G401.6 (cell line): ENCODE data around the gene FZR1.
"Not testable (repeated sequence)": the region's sequence is repeated elsewhere in the genome, so short reads cannot be mapped to it uniquely, and the experiment has no call there.

Experiments used
- FAIRE-seq: peaks from 2 replicates; lab custom pipeline; 2012; peaks lifted over from hg19 to GRCh38; lab: Jason Lieb, UNC

Gene FZR1

DNA sequence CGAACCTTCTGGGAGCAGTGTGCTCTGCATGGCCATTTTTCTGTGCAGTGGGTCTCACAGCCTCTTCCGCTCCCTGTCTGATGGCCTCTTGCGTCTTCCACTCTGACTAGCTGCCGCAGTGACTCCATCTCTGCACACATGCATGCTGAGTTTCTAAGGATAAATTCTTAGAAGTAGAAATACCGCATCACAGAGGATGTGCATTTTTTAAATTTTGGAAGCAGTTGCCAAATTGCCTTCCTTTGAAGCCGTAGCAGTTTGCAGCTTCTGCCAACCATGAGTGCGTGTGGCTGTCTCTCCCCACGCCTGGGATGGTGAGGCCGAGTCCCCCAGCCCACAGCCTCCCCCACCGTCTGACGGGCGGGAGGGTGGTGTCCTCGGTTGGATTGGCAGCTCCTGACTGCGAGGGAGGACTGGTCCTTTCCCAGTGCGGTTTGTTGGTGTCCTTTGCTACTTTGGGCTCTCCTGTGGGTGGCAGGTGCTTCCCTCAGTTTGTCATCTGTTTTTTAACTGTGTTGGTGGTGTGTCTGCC lies 9.8 kb downstream of the FZR1 start:
- FAIRE-seq, result no peak

DNA sequence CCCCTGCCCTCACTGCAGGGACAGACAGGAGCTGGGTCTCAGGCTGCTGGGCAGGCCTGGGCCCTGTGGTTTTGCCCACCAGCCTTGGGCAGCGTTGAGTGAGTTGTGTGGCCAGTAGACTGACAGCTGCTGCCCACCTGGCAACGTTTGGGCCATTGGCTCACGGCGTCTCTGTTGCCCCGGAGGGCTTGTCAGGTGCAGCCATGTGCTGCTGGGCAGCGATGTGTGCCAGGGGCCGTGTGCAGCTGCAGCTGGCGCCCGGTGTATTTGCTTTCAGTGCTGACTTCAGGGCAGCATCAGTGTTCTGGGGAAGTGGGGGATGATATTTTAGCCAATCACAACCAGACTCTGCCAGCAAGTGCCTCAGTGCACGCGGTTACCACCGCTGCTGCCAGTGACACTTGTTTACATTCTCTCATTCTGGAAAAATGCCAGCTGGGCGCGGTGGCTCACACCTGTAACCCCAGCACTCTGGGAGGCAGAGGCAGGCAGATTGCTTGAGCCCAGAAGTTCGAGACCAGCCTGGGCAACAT lies 10.6 kb downstream of the FZR1 start:
- no peak for FAIRE-seq

DNA sequence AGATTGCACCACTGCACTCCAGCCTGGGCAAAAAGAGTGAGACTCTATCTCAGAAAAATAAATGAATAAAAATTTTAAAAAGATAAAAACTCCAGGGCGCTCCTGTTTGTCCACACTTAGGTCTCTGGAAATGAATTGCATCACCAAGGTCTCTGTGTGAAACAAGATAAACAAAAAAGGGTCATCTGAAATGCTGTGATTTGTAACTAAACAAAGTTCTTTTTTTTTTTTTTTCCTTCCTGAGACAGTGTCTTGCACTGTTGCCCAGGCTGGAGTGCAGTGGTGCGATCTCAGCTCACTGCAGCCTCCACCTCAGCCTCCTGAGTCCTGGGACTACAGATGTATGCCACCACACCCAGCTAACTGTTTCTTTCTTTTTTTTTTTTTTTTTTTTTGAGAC lies 11.5 kb downstream of the FZR1 start:
- FAIRE-seq, result no peak

DNA sequence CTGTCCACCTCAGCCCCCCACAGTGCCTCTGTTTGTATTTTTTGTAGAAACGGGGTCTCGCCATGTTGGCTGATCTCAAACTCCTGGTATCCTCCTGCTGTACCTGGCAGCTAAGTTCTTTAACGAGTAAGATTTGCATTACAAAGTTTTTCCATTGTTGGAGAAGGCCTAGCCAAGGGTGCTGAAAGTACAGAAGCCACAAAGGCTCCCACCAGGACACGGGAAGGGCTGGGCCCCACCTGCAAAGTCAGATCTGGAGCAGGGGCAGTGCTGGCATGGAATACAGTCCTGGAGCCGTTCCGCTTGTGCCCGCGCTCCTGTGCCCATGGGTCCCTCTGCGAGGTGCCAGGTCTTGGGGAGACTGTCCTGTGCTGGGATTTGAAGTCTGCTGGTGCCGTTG lies 12.1 kb downstream of the FZR1 start:
- no peak for FAIRE-seq

DNA sequence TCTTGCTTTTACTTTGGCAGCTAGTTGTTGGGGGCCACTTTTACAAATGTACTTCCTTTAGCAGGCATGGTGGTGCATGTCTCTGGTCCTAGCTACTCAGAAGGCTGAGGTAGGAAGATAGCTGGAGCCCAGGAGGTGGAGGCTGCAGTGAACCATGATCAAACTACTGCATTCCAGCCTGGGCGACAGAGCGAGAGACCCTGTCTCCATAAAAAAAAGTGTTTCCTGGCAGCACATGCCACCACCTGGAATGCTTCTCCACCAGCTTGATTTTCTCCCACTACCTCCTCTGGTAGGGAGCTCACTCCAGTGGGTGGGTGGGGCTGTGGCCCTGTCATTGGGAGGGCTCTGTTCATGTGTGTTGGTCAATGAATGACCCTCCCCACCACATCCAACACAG lies 12.5 kb downstream of the FZR1 start:
- FAIRE-seq, result no peak

DNA sequence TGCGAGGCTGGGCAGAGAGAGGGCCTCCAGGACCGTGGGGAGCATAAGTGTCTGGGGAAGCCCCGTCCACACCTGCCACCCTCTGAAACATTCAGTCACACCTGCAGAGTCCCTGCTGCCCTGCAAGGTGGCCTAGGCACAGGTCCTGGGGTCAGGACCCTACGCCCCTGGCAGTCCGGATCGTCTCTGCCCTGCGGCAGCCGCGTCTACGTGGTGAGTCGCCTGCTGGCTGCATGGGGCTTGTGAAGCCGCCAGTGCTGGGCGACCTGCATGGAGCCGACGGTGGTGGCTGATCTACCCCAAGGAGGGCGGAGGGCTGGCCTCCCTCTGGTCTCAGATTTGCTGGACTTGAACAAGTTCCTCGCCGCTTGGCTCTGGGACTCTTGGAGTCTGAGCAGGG lies 13.0 kb downstream of the FZR1 start:
- FAIRE-seq, result no peak

DNA sequence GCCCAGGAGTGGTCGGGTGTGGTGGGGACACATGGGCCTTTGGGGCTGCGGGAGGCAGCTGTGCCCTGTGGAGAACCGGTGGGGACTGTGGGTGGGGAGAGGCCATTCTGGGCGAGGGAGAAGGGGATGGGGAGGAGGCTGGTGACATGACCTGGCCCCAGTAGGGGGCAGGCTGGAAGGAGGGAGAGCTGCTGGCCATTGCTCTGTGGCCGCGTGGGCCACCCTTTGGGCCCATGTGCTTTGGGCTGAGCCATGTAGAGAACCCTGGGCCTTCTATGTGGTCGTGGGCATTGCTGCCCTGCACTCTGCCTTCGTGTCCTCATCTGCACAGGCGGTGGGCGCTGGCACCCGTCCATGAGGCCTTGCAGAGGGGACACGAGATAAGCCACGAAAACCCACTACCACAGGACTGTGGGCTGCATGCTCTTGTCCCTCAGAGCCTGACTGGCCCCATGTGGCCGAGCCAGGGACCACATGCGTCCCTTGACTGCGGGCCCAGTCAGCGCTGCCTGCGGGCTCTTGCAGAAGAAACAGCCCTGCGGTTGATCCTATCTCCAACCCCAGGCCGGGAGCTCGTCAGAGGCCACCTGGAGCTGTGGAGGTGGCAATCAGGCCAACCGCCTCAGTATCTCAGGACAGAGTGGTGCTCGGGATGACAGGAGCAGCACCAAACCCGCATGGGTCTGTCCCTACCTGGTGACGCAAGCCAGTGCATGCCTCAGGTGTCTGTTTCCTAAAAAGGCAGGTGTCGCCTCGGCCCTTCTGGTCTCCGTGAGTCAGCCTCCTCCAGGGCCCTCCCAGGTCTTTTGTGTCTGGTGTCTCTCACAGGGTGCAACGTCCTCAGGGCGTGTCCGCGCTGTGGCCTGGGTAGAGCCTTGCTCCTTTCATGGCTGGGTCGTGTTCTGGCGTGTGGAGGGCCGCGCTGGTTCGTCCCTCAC lies 14.3 kb downstream of the FZR1 start:
- no peak for FAIRE-seq

DNA sequence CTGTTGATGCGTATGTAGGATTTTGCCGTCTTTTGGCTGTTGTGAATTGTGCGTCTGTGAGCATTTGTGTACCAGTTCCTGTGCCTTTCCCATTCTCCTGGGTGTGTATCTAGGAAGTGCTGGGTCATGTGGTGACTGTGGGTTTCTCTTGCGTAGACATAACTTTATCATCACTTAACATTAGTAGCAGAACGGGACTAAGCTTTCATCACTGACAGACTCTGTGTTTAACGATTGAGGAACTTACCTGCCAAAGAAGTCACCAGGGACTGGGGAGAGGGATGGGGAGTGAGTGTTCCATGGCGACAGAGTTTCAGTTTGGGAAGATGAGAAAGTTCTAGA lies 15.0 kb downstream of the FZR1 start:
- FAIRE-seq, result no peak

DNA sequence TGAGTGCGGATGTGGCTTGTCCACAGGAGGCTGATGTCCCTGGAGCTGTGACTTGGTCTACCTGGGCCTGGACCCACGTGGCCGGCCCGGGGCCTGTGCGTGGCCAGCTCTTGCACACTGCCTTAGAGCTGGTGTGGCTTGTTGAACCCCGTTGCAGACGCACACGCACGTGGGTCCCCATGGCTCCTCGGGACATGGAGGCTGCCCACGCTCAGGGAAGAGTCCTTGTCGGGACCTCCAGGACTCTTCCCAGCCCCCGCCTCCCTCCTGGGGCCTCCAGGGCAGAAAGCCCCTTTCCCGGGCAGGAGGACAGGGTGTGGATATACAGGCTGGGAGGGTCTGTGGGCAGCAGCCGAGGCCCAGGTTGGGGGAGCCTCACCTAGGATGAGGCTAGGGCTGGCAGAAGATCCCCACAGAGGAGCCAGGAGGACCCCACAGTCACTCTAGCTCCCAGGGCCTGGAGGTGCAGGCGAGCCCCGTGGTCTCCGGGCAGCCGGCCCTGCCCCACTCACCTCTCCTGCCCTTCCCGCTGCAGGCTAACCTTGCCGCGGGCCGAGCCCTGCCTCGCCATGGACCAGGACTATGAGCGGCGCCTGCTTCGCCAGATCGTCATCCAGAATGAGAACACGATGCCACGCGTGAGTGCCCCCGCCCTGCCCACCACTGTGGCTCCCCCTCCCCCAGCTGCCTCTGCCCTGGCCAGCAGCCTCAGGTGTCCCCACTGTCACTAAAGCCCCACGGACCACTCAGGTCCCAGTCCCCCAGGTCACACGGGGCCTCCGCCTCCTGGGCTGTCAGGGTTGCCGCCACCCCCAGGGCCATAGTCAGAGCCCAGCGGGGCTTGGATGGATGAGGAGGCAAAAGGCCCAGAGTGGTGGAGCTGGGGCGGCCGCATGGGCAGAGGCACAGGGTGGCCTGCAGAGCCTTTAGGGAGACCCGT lies 16.6 kb downstream of the FZR1 start:
- no peak for FAIRE-seq

DNA sequence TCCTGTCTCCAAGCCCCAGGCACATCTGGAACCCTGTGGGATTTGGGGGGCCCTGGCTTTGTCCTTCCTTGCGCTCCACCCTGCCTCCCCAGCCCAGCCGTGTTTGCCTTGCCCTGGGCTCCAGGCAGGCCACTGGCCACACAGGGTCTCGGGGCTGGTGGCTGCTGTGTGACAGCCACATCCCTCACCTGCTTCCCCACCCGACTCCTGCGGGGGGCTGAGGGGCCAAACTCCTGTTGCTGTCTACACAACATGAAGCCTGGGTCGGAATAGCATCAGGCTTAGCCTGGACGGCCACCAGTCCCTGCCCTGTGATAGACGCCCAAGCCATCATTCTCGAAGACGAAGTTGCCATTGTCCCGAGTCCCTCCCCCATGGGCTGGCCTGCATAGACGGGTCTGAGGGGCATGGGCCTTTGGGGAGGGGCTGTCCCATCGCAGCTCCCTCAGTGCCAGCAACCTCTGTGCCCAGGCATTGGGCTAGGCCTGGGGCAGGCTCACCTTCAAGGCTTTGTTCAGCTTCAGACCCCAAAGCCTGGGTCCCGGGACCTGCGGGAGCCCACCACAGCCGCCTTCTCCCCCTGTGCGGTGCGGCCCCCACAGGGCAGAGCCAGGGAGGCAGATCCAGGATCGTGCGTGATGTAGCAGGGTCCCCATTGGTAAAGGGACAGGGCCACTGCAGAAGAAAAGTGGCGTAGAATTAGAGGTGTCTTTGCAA lies 17.4 kb downstream of the FZR1 start:
- no peak for FAIRE-seq

DNA sequence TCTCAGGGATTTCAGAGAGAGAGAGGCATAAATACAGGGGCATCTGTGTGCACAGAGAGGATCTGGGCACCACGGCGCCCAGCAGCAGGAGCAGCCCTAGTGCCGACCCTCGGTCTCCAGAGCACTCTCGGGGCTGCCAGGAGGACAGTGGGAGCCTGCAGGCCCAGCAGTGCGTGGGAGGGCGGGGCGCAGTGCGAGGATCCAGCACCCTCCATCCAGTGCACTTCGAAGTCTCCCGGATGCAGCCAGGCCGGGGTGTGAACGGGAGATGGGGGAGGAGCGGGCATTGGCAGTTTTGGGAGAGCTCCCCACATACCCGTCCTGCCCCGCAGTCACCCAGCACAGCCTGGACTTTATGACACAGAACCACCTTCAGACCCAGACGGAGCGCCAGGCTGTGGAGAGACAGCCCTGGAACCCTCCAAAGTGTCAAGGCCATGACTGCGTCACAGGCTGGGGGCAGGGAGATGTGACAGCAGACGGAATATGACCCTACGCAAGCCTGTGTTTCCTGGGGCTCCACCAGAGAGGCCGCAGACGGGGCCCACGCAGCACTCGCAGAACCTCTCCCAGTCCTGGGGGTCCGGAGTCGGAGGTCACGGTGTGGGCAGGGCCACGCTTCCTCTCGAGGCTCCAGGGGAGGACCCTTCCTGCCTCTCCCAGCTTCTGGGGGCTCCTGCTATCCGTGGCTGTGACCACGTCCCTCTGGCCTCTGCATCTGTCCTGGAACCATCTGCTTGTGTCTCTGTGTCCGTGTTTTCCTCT lies 18.1 kb downstream of the FZR1 start:
- no peak for FAIRE-seq

DNA sequence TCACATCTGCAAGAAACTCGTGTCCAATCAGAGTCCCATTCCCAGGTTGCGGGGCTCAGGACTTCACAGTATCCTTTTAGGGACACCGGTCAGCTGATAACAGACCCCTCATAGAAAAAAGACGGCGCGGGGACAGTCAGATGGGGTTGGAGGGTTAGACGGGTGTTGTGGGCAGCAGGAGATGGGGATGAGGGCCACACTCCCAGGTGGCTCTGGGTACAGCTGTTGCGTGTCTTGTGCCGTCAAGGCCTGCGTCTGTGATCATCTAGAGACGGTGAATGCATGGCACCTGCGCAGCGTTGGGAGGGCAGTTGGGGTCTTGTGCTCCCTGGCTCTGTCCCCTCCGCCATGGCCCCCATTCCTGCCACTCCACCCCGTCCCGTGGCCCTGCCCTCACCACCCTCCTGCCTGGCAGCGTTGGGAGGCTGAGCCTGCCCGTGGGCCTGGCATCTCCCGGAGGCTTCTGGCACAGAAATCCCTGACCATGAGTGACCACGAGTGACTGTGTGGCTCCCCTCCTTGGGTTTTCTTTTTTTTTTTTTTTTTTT lies 18.9 kb downstream of the FZR1 start:
- FAIRE-seq, result no peak

DNA sequence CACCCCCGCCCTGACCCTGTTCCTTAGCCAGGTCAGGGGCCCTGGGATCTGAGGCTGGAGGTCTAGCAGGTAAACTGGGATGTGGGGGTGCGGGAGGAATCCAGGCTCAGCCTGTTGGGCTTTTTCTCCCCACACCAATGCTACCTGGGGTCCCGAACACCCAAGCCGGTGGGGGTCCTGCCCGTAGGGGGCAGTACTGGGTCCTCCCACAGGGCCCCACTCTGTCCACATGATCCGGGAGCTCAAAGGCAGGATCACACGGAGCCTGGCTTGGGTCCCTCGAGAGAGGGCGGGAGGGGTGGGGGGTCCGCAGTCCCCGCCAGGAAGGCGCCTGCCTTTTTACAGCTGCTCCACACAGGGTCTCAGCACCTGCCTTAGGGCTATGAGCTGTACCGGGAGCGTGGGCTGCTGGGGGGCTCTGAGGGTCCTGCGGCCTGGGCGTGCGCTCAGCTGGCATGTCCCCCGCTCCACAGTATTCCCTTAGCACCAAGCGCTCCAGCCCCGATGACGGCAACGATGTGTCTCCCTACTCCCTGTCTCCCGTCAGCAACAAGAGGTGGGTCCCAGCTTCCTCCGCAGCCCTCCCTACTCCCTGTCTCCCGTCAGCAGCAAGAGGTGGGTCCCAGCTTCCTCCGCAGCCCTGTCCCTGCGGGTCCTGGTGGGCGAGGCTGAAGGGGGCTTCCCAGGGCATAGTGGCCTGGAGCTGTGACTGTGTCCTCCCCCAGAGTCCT lies 20.6 kb downstream of the FZR1 start:
- FAIRE-seq, result no peak

DNA sequence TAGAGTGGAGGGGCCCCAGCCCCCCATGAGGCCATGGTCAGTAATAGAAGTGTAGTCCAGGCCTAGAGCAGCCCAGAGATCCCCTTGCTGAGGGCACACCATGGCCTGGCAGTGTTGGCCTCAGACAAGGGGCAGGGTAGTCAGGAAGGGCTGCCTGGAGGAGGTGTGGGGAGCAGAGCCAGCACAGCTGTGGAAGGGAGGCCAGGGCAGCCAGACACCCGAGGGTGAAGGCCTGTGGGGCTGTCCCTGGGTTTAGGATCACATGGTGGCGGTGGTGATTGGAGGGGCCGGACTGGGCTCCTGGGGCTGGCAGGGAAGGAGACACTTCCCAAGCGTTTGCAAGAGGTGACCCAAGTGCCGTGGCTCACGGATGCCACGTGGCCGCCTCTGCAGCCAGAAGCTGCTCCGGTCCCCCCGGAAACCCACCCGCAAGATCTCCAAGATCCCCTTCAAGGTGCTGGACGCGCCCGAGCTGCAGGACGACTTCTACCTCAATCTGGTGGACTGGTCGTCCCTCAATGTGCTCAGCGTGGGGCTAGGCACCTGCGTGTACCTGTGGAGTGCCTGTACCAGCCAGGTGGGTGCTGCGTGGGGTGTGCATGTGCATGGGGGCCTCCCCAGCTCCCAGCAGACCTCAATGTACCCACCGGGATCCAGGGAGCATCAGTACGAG lies 21.3 kb downstream of the FZR1 start:
- FAIRE-seq, result no peak

DNA sequence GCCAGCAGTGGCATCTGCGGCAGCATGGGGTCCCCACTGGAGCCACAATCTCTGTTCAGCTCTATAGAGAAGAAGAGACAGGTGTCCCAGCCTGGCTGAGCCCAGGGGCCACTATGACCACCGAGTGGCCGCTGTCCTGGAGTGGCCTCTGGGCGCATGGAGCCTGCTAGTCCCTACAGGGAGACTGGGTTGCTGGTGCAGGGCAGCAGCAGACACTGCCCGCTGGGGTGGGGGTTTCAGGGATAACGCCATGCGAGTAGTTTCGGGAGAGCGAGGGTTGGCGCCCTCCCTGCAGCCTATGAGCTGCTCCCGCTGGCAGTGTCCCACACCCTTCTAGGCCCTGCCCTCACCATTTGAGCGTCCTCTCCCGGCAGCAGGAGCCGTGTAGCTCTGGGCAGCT lies 22.0 kb downstream of the FZR1 start:
- no peak for FAIRE-seq

DNA sequence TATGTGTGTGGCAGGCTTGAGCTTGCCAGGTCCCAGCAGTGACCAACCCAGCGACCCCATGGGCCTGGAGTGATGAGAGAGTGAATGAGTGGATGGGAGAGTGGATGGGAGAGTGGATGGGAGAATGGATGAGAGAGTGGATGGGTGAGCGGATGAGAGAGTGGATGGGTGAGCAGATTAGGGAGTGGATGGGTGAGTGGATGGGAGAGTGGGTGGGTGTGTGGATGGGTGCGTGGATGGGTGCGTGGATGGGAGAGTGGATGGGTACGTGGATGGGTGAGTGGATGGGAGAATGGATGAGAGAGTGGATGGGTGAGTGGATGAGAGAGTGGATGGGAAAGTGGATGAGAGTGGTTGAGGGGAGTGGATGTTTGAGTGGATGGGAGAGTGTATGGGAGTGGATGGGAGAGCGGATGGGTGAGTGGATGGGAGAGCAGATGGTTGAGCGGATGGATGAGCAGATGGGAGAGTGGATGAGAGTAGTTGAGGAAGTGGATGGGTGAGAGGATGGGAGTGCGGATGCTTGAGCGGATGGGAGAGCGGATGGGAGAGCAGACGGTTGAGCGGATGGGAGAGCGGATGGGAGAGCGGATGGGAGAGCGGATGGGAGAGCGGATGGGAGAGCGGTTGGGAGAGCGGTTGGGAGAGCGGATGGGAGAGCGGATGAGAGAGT lies 22.6 kb downstream of the FZR1 start:
- no peak for FAIRE-seq

DNA sequence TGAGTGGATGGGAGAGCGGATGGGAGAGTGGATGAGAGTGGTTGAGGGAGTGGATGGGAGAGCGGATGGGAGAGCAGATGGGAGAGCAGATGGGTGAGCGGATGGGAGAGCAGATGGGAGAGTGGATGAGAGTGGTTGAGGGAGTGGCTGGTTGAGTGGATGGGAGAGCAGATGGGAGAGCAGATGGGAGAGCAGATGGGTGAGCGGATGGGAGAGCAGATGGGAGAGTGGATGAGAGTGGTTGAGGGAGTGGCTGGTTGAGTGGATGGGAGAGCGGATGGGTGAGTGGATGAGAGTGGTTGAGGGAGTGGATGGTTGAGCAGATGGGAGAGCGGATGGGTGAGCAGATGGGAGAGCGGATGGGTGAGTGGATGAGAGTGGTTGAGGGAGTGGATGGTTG lies 23.2 kb downstream of the FZR1 start:
- not testable (repeated sequence) for FAIRE-seq

DNA sequence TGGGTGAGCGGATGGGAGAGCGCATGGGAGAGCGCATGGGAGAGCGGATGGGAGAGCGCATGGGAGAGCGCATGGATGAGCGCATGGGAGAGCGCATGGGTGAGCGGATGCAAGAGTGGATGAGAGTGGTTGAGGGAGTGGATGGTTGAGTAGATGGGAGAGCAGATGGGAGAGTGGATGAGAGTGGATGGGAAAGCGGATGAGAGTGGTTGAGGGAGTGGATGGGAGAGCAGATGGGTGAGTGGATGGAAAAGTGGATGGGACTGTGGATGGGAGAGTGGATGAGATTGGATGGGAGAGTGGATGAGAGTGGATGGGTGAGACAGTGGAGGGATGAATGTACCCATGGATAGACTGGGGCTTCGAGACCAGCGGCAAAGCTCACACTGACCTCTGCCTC lies 24.3 kb downstream of the FZR1 start:
- no peak for FAIRE-seq

DNA sequence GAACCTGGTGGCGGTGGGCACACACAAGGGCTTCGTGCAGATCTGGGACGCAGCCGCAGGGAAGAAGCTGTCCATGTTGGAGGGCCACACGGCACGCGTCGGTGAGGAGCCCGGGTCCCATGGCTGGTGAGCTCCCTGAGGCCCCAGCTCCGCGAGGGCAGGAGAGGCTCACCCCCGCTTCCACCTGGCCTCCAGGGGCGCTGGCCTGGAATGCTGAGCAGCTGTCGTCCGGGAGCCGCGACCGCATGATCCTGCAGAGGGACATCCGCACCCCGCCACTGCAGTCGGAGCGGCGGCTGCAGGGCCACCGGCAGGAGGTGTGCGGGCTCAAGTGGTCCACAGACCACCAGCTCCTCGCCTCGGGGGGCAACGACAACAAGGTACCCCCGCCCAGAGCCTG lies 25.6 kb downstream of the FZR1 start:
- FAIRE-seq, result no peak
